Endothelial cell of umbilical vein (primary cell): ENCODE measurements around the gene UBE2QL1. TPM values are rescaled to one million over a fixed set of nuclear protein-coding genes. Genes with fewer than 3 reads are reported as not detected.

Experiments
- BruUV-seq: library from RNA; stranded (reverse); fragments of 400-500 nt; replicated peaks from 2 replicates; lab custom pipeline; 2021; lab: Mats Ljungman, UMichigan
- CTCF ChIA-PET: fragments of 300-600, 350-600 bp; sonication (Branson Sonifier 250); formaldehyde crosslinking; loops from one replicate; lab custom pipeline; 2021; ENCODE audit warnings: antibody characterized with exemption, inconsistent platforms; lab: Charles Lee
- POLR2A ChIA-PET: fragments of 300-600, 350-600 bp; sonication (Branson Sonifier 250); formaldehyde crosslinking; loops from one replicate; lab custom pipeline; 2021; ENCODE audit warnings: antibody characterized with exemption, inconsistent platforms; lab: Charles Lee
- DNase-seq: peaks from one replicate; pipeline ENCODE4 v3.0.0-alpha.2; 2011; ENCODE audit warnings: low read depth, low spot score
- FAIRE-seq: peaks from 2 replicates; lab custom pipeline; 2011; peaks lifted over from hg19 to GRCh38; lab: Jason Lieb, UNC
- H2AFZ ChIP-seq: 2 replicates; pipeline ENCODE4 v1.6.0; 2012; ENCODE audit warnings: low read depth, low read length, control low read depth, inconsistent platforms
- H3K27ac ChIP-seq: 2 replicates; pipeline ENCODE4 v1.5.1; 2011; ENCODE audit warnings: low read depth, mild to moderate bottlenecking, control low read depth, low read length, moderate library complexity; ENCODE audit not compliant: insufficient read depth
- H3K27me3 ChIP-seq, 2 experiments: 2 replicates each; pipeline versions ENCODE4 v1.6.0 to v1.6.1; 2011; ENCODE audit warnings: low read length in 2 of 2, mixed read lengths in 1 of 2; ENCODE audit not compliant: control insufficient read depth in 2 of 2, insufficient read depth in 2 of 2
- H3K36me3 ChIP-seq, 2 experiments: 2 replicates in 1 of 2; 3 replicates in 1 of 2; pipeline ENCODE4 v1.5.1; 2011; ENCODE audit warnings: low read length in 2 of 2, mild to moderate bottlenecking in 1 of 2, moderate library complexity in 1 of 2; ENCODE audit not compliant: control insufficient read depth in 2 of 2, insufficient read depth in 2 of 2; ENCODE audit errors: extremely low read depth in 1 of 2
- H3K4me1 ChIP-seq: 3 replicates; pipeline ENCODE4 v1.5.1; 2011; ENCODE audit warnings: mild to moderate bottlenecking, low read length; ENCODE audit not compliant: control insufficient read depth, insufficient read depth; ENCODE audit errors: extremely low read depth
- H3K4me2 ChIP-seq: 2 replicates; pipeline ENCODE4 v1.6.1; 2011; ENCODE audit warnings: low read length, control low read depth, mixed read lengths; ENCODE audit not compliant: insufficient read depth
- H3K4me3 ChIP-seq, 3 experiments: fragments of 200-600 bp in 1 of 3; sonication (generic), shearing (Covaris generic) in 1 of 3; replicated peaks in 1 of 3; 2 replicates each; pipeline ENCODE4 v1.5.1; 2011 to 2016; ENCODE audit warnings: control low read depth in 3 of 3, low read length in 3 of 3, mild to moderate bottlenecking in 2 of 3, inconsistent platforms in 1 of 3, low read depth in 1 of 3, moderate library complexity in 1 of 3; ENCODE audit not compliant: insufficient read depth in 1 of 3
- H3K79me2 ChIP-seq: 2 replicates; pipeline ENCODE4 v1.6.0; 2012; ENCODE audit warnings: low read length, inconsistent platforms; ENCODE audit not compliant: control insufficient read depth, insufficient read depth
- H3K9ac ChIP-seq: replicated peaks from 2 replicates; pipeline ENCODE3; 2011; ENCODE audit warnings: low read length, control low read depth; ENCODE audit not compliant: insufficient read depth; ENCODE audit errors: extremely low read depth
- H3K9me1 ChIP-seq: replicated peaks from 3 replicates; pipeline ENCODE4 v1.6.0; 2011; ENCODE audit warnings: mild to moderate bottlenecking, low read length; ENCODE audit not compliant: control insufficient read depth, insufficient read depth; ENCODE audit errors: extremely low read depth
- H3K9me3 ChIP-seq: replicated peaks from 2 replicates; pipeline ENCODE4 v1.5.1; 2012; ENCODE audit warnings: low read length, inconsistent platforms; ENCODE audit not compliant: control insufficient read depth, insufficient read depth
- H4K20me1 ChIP-seq: replicated peaks from 2 replicates; pipeline ENCODE3; 2011; ENCODE audit warnings: mild to moderate bottlenecking, low read length; ENCODE audit not compliant: control insufficient read depth, insufficient read depth; ENCODE audit errors: extremely low read depth
- CTCF ChIP-seq, 2 donors: IDR thresholded peaks; 1 replicate in 1 of 2; 2 replicates in 1 of 2; pipeline ENCODE4 v1.5.1; 2011; ENCODE audit warnings: low read length in 2 of 2, mild to moderate bottlenecking in 2 of 2, moderate library complexity in 2 of 2, control low read depth in 1 of 2, inconsistent platforms in 1 of 2, low read depth in 1 of 2; ENCODE audit not compliant: insufficient read depth in 1 of 2; ENCODE audit errors: extremely low read depth in 1 of 2
- EZH2 ChIP-seq: IDR thresholded peaks from 2 replicates; pipeline ENCODE4 v1.6.1; 2012; ENCODE audit warnings: borderline replicate concordance, low read depth, mild to moderate bottlenecking, moderate library complexity, low read length, inconsistent platforms; ENCODE audit not compliant: severe bottlenecking
- FOS ChIP-seq: IDR thresholded peaks from 2 replicates; pipeline ENCODE4 v1.6.1; 2011; ENCODE audit warnings: mild to moderate bottlenecking, low read length, moderate library complexity, borderline replicate concordance; ENCODE audit not compliant: insufficient read depth
- GATA2 ChIP-seq: IDR thresholded peaks from 2 replicates; pipeline ENCODE4 v1.7.0; 2011; ENCODE audit warnings: low read depth, mild to moderate bottlenecking, moderate library complexity, mixed read lengths, low read length; ENCODE audit not compliant: insufficient read length, insufficient read depth
- JUN ChIP-seq: IDR thresholded peaks from 2 replicates; pipeline ENCODE4 v1.6.1; 2011; ENCODE audit warnings: borderline replicate concordance, low read depth; ENCODE audit not compliant: insufficient read length, insufficient read depth
- MAX ChIP-seq: IDR thresholded peaks from 2 replicates; pipeline ENCODE4 v1.6.1; 2011; ENCODE audit not compliant: insufficient read depth, insufficient read length
- MYC ChIP-seq: IDR thresholded peaks from one replicate; pipeline ENCODE4 v1.6.1; 2011; ENCODE audit warnings: mild to moderate bottlenecking, low read depth, low read length
- POLR2A ChIP-seq: IDR thresholded peaks from 2 replicates; pipeline ENCODE4 v1.6.1; 2012; ENCODE audit warnings: low read depth, mild to moderate bottlenecking, control low read depth, low read length
- POLR2AphosphoS5 ChIP-seq: IDR thresholded peaks from 2 replicates; pipeline ENCODE4 v1.6.1; 2012; ENCODE audit warnings: low read depth, mild to moderate bottlenecking, control low read depth, low read length, moderate library complexity; ENCODE audit not compliant: insufficient read depth
- dilution Hi-C: fragments of 300-500 bp; cut with MboI; formaldehyde crosslinking; loops from one replicate; pipeline ENCODE4 v1.15.0; 2019; ENCODE audit warnings: low sequenced_read_pairs; ENCODE audit not compliant: extremely low pct_ligation_motif_present
- intact Hi-C: fragments of 100-400 bp; cut with micrococcal nuclease; formaldehyde crosslinking; loops from one replicate; pipeline ENCODE4 v1.10.0; 2022
- polyA plus RNA-seq, 4 experiments: library from polyadenylated mRNA; depleted of rRNA in 3 of 4; stranded (reverse) in 3 of 4; unstranded in 1 of 4; fragments of >200 nt; gene quantifications; 2 replicates each; pipeline versions ENCODE4 v1.2.1 to v1.2.3, GENCODE V29; 2011 to 2012; ENCODE audit warnings: missing spikeins in 1 of 4
- total RNA-seq: library from RNA; stranded (reverse); gene quantifications from 2 replicates; pipeline ENCODE4 v1.2.3, GENCODE V29; 2021

The UBE2QL1 gene
- total and polyA plus RNA-seq, 2 donors (not counting 3 experiments of a cell fraction or from before 2014, with no cell fraction given), result 0.04 to 0.15 TPM

GRCh38 chr5:6423327-6424109 is 25.1 kb upstream of the UBE2QL1 start:
- H3K9ac ChIP-seq, result peak overlapping the region; percentile 36
- peak overlapping the region; percentile 80 for H3K4me2 ChIP-seq
- TF ChIP-seq EZH2, result no peak
- TF ChIP-seq GATA2, result peak; percentile 66
- peak; percentile 72 for TF ChIP-seq FOS
- no peak for TF ChIP-seq CTCF (IDR thresholded peaks at IDR 0.05; ENCODE audit: extremely low read depth in 1 of 2, insufficient read depth in 1 of 2, low read depth in 1 of 2, low read length in 2 of 2)
- TF ChIP-seq POLR2AphosphoS5, result peak; percentile 44
- no peak for TF ChIP-seq MAX
- peak; percentile 38 for TF ChIP-seq JUN
- TF ChIP-seq POLR2A, result no peak
- no peak for TF ChIP-seq MYC
- peak; percentile 84 for FAIRE-seq
- H4K20me1 ChIP-seq, result no peaks in the 10 kb centered on the region
- dilution Hi-C loops, result no loop called here
- H3K27ac ChIP-seq, result peak overlapping the region; percentile 83
- H3K9me3 ChIP-seq, result no peaks in the 10 kb centered on the region
- H3K36me3 ChIP-seq, result no peaks in the 10 kb centered on the region
- peak; percentile 34 for DNase-seq
- no peak overlapping the region for H3K4me3 ChIP-seq
- POLR2A ChIA-PET, result no interaction called here
- peak overlapping the region; percentile 90 for H2AFZ ChIP-seq
- no peaks in the 10 kb centered on the region for H3K9me1 ChIP-seq
- no peaks in the 10 kb centered on the region for H3K79me2 ChIP-seq
- intact Hi-C loops, result loop anchor here (1.0 to 2.0 kb wide), 3 partner anchors 45 to 209 kb away; partner anchors contain the start of genes MED10, NSUN2 and SRD5A1
- CTCF ChIA-PET, result interaction anchor here (0.9 to 4.4 kb wide), 2 partner anchors 11 to 130 kb away, joined by 3 to 48 read pairs; no protein-coding TSS in a partner anchor
- BruUV-seq, result TSS peak; percentile 76
- peaks cover 44% of the 10 kb centered on the region for H3K4me1 ChIP-seq
- no peaks in the 10 kb centered on the region for H3K27me3 ChIP-seq
